Measurements from ENCODE around the gene OR2AP1.
"Not testable (repeated sequence)": the region's sequence is repeated elsewhere in the genome, so short reads cannot be mapped to it uniquely, and the experiment has no call there.

GRCh38 chr12:55548235-55548634 lies 24.0 kb upstream of the OR2AP1 start:
- TF ChIP-seq CTCF (IDR thresholded peaks at IDR 0.05; ENCODE audit: extremely low read depth in 1 of 2, insufficient read depth in 1 of 2, low read depth in 1 of 2, low read length in 2 of 2); EZH2 (IDR thresholded peaks at IDR 0.05; ENCODE audit: borderline replicate concordance, low read depth, low read length, severe bottlenecking): not testable (repeated sequence)

Measured in endothelial cell of umbilical vein (primary cell).